ENCODE data around the gene PVRIG.
"Not testable (repeated sequence)": the region's sequence is repeated elsewhere in the genome, so short reads cannot be mapped to it uniquely, and the experiment has no call there.

PVRIG gene

DNA sequence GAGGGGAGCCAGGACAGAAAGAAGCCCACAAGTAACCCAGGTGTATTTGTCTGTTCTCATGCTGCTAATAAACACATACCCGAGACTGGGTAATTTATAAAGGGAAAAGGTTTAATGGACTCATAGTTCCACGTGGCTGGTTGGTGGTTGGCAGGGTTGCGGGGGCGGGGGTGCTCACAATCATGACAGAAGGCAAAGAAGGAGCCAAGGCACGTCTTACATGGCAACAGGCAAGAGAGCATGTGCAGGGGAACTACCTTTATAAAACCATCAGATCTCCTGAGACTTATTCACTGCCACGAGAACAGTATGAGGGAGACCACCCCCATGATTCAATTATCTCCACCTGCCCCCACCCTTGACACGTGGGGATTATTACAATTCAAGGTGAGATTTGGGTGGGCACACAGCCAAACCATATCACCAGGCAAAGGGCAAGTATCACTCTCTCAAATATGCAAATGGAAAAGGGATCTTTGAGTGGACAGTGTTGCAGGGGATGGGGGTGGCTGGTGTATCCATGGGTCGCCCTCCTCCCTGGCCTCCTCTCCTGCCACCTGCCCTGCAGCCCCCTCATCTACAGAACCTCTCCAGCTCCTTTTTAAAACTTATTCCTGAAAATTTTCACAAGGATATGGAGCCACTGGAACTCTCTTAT, 15.0 kb downstream of the PVRIG start:
- not testable (repeated sequence) for DNase-seq (ENCODE audit: low read depth in 2 of 2)

DNA sequence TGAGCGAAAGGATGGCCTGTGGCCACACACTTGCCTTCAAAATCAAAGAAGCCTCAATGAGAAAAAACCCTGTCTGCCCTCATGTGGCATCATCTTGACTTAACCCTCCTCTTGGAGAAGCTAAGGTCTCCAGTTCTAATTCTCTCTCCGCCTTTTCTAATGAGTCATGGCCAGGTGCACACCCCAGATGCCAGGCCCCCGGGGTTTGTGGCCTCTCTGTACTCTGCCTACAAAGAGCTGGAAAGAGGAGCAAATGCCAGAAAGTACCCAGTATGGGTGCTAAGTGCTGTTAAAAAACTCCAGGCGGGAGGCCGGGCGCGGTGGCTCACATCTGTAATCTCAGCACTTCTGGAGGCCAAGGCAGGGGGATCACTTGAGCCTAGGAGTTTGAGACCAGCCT, 20.2 kb downstream of the PVRIG start:
- DNase-seq (ENCODE audit: low read depth in 2 of 2): not testable (repeated sequence)

DNA sequence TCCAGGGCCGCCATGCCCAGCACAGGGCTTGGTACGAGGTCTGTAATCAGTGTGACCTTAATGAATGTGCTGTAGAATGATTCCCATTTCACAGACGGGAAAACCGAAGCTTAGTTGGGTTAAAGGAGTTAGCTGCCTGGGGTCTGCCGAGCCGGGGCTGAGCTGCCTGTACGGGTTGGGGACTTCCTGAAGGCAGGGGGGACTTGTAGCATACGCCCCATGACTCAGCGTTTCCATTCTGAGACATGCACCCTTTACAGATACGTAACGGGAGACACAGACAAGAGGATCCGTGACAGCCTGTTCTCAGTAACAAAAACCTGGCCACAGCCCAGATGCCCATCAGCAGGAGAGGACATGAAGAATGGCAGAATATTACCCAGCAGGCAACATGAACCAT, 23.6 kb downstream of the PVRIG start:
- DNase-seq (ENCODE audit: low read depth in 2 of 2): not testable (repeated sequence)

DNA sequence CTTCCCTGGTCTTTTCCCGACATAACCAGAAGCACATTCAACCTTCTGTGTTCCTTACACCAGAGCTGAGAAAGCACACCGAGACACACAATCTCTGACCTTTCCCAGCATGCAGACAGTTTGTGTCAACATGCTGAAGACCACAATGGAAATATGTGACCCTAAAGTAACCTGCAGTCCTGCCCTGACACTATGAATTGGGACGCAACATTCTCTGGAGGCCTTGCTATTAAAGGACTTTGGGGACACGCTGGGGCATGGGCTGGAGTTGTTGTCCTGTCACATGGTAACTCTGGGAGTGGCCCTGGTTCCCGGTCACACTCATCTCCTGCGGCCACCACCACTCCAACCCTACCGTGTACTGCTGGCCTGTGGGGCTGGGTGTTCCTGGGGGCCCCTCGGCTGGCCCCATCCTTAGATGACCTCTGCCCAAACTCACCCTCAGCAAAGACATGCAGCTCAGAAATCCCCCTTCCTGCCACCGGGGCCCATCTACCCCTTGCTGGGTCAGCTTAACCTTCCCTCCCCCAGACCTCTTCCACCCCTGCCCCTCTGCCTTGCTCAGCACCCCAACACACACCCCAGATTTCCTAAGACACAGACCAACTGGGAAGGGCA, 25.3 kb downstream of the PVRIG start:
- DNase-seq (ENCODE audit: low read depth in 2 of 2): not testable (repeated sequence)

DNA sequence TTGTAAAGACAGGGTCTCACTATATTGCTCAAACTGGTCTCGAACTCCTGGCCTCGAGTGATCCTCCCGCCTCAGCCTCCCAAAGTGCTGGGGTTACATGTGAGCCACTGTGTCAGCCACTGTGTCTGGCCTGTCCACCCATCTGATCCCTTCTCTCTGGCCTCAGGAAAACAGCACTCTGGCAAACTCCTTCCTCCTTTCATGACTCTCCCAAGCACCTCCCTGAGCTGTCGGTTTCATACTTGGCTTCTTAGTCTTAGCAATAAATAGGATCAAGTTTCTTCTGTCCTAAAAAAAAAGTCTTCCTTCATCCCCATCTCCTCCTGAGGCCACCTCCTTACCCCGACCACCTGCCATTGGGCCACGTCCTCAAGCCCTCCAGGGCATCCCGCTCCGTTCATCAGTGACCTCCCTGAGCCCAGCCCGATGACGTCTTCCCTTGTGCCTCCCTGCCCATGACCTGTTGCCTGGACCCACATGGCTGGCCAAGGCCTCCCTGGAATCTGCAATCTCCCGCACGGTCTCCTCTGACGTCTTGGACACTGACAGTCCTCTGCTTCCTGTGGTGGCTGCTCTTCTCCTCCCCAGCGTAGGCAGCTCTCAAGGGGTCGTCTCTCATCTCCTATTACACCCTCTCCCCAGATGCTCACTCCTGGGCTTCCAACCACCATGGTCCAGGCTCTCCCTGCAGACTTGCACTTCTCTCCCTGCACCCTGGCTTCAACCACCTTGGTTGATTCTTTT, 26.5 kb downstream of the PVRIG start:
- DNase-seq (ENCODE audit: low read depth in 2 of 2): not testable (repeated sequence)

DNA sequence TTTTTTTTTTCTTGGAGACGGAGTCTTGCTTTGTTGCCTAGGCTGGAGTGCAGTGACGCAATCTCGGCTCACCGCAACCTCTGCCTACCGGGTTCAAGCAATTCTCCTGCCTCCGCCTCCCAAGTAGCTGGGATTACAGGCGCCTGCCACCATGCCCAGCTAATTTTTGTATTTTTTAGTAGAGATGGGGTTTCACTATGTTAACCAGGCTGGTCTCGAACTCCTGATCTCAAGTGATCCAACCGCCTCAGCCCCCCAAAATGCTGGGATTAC, 27.1 kb downstream of the PVRIG start:
- not testable (repeated sequence) for DNase-seq (ENCODE audit: low read depth in 2 of 2)

DNA sequence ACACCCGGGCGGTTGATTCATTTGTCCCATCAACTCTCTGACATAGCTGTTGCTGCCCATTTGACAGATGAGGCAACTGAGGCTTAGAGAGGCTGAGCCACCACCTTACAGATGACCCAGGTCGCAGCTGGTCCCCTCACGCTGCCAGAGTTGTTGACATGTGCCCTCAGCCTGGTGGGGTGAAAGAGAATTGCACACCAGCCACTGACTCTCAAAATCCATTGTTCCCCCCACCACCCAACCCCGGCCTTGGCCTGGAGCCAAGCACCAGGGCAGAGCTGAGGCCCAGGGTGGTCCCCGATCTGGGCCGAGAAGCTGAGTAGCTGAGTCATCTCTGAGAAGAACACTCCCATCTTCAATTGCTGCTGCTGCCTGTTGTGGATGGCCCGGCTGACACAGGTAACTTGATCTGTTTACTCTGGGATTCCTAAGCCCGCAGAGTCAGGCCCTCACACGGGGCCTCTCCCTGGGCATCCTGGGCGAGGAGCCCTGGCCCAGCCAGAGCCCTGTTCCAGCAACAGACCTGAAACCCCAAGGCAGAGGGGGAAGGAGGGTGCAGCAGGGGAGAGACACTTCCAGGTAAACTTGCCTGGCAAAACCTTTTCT, 27.5 kb downstream of the PVRIG start:
- DNase-seq (ENCODE audit: low read depth in 2 of 2): no peak

DNA sequence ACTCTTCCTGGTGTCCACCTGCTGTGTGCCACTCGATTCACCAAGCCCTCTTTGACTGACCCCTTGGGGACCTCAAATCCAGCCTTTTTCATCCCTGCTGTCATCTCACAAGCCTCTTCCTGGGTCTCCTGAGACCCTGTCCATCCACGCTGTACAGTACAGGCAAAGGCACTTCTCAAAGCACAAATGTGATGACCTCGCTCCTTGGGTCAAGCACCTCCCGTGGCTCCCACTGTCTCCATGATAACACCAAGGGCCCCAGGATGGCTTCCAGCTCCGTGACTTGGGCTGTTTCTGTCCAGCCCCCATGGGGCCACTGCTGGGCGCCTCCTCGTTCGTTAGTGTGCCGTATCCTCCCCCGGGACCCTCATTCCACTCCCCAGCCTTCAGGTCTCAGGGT, 28.7 kb downstream of the PVRIG start:
- DNase-seq (ENCODE audit: low read depth in 2 of 2): no peak

DNA sequence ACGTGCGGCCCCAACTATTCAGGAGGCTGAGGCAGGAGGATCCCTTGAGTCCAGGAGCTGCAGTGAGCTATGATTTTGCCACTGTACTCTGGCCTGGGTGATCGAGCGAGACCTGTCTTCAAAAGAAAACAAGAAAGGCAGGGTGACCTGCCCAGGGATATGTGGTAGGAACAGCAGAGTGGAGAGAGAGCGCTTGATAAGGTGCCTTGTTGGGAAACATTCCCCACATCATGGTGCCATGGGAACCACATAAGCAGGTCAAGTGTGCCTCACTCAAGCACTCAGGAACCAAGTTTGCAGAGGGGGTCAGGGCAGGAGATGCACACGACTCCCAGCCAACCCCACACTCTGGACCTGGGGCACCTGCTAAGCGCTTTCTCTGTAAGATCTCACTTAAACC, 37.3 kb downstream of the PVRIG start:
- DNase-seq (ENCODE audit: low read depth in 2 of 2): no peak

DNA sequence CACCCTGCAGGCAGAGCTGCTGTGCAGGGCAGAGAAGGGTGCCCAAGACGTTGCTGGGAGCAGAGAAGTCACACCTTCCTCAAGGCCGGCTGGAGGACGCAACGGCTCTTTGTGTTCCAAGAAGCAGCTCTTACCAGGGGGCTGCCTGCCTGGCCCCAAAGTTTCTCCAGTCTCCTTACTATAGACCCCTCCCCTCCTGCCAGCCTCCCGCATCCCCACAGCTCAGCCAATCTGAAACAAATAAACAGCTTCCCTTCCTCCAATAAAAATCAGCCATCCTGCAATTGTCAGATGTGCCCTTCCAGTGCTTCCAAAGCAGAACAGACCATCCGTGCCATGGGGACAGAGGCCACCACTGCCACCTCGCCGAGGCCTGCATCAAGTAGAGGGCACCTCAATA, 40.2 kb downstream of the PVRIG start:
- DNase-seq (ENCODE audit: low read depth in 2 of 2): not testable (repeated sequence)

DNA sequence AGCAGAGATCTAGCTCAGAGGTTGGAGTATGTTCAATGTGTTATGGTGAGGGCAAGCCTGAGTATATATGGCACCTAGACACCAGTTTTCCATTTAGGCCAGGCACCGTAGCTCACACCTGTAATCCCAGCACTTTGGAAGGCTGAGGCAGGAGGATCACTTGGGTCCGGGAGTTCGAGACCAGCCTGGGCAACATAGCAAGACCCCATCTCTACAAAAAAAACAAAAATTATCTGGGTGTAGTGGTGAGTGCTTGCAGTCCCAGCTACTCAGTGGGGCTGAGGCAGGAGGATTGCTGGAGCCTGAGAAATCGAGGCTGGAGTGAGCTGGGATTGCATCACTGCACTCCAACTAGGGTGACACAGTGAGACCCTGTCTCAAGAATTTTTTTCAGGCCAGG, 43.1 kb downstream of the PVRIG start:
- not testable (repeated sequence) for DNase-seq (ENCODE audit: low read depth in 2 of 2)

DNA sequence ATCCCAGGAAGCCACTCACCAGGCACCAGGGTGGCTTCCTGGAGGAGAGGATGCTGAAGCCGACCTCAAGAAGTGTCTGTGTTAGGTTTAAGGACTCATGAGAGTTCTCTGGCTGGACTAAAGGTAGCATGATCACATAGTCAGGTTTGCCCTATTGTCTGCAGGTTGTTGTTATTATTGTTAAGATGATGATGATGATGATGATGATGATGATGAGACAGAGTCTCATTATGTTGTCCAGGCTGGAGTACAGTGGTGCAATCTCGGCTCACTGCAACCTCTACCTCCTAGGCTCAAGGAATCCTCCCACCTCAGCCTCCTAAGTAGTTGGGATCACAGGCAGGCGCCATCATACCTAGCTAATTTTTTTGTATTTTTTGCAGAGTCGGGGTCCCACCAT, 44.5 kb downstream of the PVRIG start:
- DNase-seq (ENCODE audit: low read depth in 2 of 2): not testable (repeated sequence)

DNA sequence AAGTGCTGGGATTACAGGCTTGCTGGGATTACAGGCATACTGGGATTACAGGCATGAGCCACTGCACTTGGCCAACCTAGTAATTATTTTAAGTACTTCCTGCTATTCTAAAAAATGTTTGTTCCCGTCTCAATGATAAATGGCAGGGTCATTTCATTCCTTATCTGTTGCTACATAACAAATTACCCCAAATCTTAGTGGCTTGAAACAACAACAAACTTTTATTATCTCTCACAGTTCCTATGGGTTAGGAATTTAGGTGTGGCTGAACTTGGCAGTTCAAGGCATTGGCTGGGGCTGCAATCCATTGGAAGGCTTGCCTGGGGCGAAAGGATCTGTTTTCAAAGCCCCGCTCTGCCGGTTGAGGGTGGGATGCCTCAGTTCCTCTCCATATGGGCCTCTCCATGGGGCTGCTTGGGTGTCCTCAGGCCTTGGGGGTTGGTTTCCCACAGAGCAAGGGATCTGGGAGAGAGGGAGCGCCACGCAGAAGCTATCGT, 45.0 kb downstream of the PVRIG start:
- DNase-seq (ENCODE audit: low read depth in 2 of 2): not testable (repeated sequence)

DNA sequence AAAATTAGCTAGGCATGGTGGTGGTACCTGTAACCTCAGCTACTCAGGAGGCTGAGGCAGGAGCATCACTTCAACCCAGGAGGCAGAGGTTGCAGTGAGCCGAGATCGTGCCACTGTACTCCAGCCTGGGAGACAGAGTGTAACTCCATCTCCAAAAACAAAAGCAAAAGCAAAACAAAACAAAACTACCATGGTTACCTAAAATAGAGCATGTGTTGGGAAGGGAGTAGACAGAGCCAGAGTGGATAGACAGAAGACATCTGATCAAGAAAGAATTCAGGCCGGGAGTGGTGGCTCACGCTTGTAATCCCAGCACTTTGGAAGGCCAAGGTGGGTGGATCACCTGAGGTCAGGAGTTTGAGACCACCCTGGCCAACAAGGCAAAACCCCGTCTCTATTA, 46.1 kb downstream of the PVRIG start:
- DNase-seq (ENCODE audit: low read depth in 2 of 2): not testable (repeated sequence)

DNA sequence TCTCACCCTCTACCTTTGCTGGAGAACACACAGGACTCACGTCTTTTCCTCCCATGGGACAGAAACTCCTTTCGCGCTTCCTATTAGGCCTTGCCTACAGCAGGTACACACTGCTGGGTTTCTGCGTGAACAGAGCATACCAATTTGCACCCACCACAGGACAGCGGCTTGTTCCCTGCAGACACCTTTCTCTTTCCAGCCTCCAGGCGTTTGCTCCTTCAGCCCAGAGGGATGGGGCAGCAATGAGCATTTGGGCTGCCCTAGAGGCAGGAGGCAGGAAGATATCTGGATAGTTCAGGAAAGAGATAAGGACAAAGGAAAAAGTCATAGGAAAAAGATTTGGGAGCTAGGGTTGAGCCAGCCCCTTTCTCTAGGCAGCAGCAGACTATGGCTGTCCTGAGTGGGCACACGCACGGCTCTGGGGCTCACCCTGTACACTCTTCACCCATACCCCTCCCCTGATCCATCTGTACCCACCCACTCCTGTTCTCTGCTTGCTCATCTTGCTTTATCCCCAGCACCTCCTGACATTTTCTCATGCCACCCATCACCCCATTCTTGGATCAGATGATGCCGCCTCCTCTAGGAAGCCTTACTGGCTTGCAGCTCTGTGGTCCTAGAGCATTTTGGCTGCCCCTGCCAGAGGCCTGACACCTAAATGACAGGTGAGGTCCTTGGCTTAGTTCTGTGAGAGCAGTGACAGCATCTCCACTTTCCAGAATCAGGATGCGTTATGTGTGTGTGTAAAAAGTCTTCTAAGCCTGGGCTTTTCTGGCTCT, 47.0 kb downstream of the PVRIG start:
- DNase-seq (ENCODE audit: low read depth in 2 of 2): no peak

DNA sequence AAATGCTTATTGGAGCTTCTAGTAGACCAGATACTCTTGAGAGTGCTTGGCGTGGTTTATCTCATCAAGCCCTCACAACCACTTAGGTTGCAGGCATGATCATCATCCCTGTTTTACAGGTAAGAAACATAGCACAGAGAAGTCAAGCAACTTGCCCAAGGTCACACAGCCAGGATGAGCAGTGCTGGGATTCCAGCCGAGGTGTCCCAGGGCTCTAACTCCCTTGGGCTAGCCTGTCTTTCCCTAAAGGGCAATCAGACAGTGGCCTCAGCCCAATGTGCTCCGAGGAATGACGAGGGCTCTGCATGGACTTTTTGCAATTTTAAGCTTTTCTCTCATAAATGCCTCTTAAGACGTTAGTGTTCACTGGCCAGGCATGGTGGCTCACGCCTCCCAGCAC, 47.9 kb downstream of the PVRIG start:
- DNase-seq (ENCODE audit: low read depth in 2 of 2): no peak

DNA sequence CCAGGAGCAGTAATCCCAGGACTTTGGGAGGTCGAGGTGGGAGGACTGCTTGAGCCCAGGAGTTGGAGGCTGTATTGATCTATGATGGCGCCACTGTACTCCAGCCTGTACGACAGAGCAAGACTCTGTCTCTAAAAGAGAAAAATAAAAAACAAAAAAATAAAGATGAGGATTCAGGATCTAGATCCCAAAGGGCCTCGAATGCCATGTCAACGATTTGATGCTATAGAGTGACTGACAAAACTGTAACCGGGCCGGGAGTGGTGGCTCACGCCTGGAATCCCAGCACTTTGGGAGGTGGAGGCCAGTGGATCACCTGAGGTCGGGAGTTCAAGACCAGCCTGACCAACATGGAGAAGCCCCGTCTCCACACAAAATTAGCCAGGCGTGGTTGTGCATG, 49.1 kb downstream of the PVRIG start:
- not testable (repeated sequence) for DNase-seq (ENCODE audit: low read depth in 2 of 2)

DNA sequence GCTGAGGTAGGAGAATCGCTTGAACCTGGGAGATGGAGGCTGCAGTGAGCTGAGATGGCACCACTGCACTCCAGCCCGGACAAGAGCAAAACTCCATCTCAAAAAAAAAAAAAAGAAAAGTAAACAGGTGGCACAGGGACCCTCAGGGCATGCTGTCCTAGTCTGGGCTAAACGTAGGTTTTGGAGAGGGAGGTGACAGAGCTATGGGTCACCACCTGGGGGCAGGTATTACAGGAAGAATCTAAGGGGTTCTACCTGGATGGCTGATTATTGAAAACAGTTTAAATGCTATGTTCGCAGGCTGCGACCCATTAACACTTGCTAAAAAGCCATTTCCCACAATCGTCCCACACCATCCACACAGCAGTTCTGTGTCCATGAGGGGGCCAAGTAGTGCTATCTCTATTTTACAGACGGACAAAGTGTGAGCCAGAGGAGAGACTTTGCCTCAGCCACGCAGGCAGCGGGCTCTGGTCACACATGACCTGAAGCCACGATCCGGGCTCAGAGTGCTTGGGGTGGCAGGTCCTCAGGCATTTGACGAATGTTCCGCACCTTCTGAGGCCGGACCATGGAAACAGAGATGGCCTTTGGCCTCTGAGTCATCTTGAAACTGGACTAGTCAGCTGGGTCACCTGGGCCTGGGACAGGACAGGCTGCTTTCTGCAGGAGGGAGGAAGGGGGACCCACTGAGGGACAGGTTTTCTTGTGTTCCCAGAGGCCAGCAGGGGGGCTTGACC, 49.7 kb downstream of the PVRIG start:
- not testable (repeated sequence) for DNase-seq (ENCODE audit: low read depth in 2 of 2)

DNA sequence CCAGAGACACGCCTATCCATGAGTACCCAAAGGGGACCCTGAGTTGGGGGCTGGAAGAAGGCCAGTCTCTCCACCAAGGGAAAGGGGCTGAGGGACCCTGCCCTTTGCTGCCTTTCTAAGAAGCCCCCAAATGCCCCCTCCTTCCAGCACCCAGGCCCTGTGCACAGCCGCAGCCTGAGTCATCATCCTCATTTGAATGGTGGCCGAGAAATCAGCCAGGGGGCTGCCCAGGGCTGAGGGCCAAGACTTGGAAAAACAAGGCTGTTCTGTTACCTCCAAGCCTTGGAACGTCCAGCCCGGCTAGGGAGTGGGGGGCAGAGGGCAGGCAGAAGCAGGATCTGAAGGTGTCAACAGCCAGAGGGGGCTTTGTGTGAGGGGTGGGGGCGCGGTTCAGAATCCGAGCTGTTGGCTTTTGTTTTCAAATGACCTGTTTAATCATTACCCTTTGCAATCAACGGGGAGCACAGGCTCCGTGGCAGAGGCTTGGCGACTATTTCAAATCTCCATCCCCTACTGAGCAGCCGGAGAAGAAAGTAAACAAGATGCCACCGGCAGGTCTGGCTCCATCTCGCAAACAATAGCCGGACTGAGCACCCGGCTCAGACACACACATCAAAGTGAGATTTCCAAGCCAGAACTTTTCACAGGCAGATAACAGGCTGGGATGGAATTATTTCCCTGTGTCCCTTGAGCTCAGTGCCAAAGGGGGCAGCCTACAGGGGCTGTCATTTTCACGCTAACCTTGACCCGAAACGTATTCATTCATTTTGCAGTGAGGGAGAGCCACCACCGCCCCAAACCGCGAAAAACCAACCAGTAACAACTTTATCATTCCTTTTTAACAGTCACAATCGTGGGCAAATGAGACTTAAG, 50.5 kb downstream of the PVRIG start:
- not testable (repeated sequence) for DNase-seq (ENCODE audit: low read depth in 2 of 2)

All from stimulated activated CD8-positive, alpha-beta memory T cell treated with anti-CD3 and anti-CD28 coated beads, Interleukin-7, amount 100 ng/mL, for 1 hour (primary cell).